IMR-90 (cell line): ENCODE measurements around the gene PTPRK.

Source experiments
- CEBPB ChIP-seq: IDR thresholded peaks from 2 replicates; pipeline ENCODE4 v1.6.1; 2012; ENCODE audit warnings: low read depth, low read length, improper control_type of control experiment
- CTCF ChIP-seq: conservative IDR thresholded peaks from 2 replicates; pipeline ENCODE4 v1.5.1; 2012; ENCODE audit warnings: mild to moderate bottlenecking, low read depth, low read length, improper control_type of control experiment
- MAFK ChIP-seq: IDR thresholded peaks from 2 replicates; pipeline ENCODE4 v1.6.1; 2012; ENCODE audit warnings: low read depth, low read length, improper control_type of control experiment
- MXI1 ChIP-seq: IDR thresholded peaks from 2 replicates; pipeline ENCODE4 v1.6.1; 2012; ENCODE audit warnings: low read depth, mild to moderate bottlenecking, low read length, moderate library complexity, borderline replicate concordance
- NFE2L2 ChIP-seq: fragments of 150-350 bp; IDR thresholded peaks from 2 replicates; pipeline ENCODE4 v1.6.1; 2016; ENCODE audit warnings: low read depth, mild to moderate bottlenecking, low read length
- POLR2A ChIP-seq: IDR thresholded peaks from 2 replicates; pipeline ENCODE4 v1.6.1; 2012; ENCODE audit warnings: mild to moderate bottlenecking, low read depth, low read length
- RAD21 ChIP-seq: IDR thresholded peaks from 2 replicates; pipeline ENCODE4 v1.6.1; 2012; ENCODE audit warnings: low read length, improper control_type of control experiment
- RFX5 ChIP-seq: IDR thresholded peaks from 2 replicates; pipeline ENCODE4 v1.8.0; 2012; ENCODE audit warnings: low read depth, mild to moderate bottlenecking, low read length, moderate library complexity
- SMC3 ChIP-seq: fragments of 150-350 bp; IDR thresholded peaks from 2 replicates; pipeline ENCODE4 v1.6.1; 2016; ENCODE audit warnings: low read depth, mild to moderate bottlenecking, antibody characterized with exemption, low read length, moderate library complexity
- TF ChIP-seq, protein P1 (sequence below): fragments of 150-350 bp; IDR thresholded peaks from 2 replicates; pipeline ENCODE4 v1.6.1; 2017; ENCODE audit warnings: mild to moderate bottlenecking, antibody characterized with exemption, low read length, low read depth

GRCh38 chr6:128305976-128306375, 214.4 kb downstream of the PTPRK start:
- TF ChIP-seq CTCF (no peak), MAFK (no peak), POLR2A (no peak), RAD21 (no peak), SMC3 (no peak), CEBPB (no peak), MXI1 (no peak), RFX5 (no peak), NFE2L2 (no peak)
- TF ChIP-seq, protein P1, sequence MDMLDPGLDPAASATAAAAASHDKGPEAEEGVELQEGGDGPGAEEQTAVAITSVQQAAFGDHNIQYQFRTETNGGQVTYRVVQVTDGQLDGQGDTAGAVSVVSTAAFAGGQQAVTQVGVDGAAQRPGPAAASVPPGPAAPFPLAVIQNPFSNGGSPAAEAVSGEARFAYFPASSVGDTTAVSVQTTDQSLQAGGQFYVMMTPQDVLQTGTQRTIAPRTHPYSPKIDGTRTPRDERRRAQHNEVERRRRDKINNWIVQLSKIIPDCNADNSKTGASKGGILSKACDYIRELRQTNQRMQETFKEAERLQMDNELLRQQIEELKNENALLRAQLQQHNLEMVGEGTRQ, result no peak
